Right atrium auricular region (tissue), 2 donors: ENCODE results near the gene MAPKAPK3. TPM values are rescaled to one million over a fixed set of nuclear protein-coding genes. Genes with fewer than 3 reads are reported as not detected.

ENCODE experiments used
- DNase-seq: peaks from one replicate; pipeline ENCODE4 v3.0.0-alpha.2; 2019; ENCODE audit warnings: low spot score
- H3K27ac ChIP-seq, 2 donors: fragments of 200-600 bp; sonication (generic); 1 replicate in 1 of 2; 2 replicates in 1 of 2; pipeline ENCODE4 v1.5.1; 2016 to 2019
- H3K27me3 ChIP-seq, 2 donors: fragments of 200-600 bp; sonication (generic); one replicate each; pipeline versions ENCODE4 v1.5.1 to v1.6.0; 2017 to 2019
- H3K36me3 ChIP-seq: fragments of 200-600 bp; sonication (generic); one replicate; pipeline ENCODE4 v1.5.1; 2016
- H3K4me1 ChIP-seq, 2 donors: fragments of 200-600 bp; sonication (generic); one replicate each; pipeline versions ENCODE4 v1.5.1 to v1.6.0; 2017 to 2019
- H3K4me3 ChIP-seq, 2 donors: fragments of 200-600 bp; sonication (generic); 1 replicate in 1 of 2; 2 replicates in 1 of 2; pipeline ENCODE4 v1.5.1; 2017 to 2019; ENCODE audit warnings: mild to moderate bottlenecking in 1 of 2, moderate library complexity in 1 of 2
- H3K9me3 ChIP-seq, 2 donors: fragments of 200-600 bp; sonication (generic); one replicate each; pipeline ENCODE4 v1.5.1; 2019
- total RNA-seq, 2 donors: library from RNA; depleted of rRNA; stranded (reverse); fragments of >200 nt; gene quantifications; one replicate each; pipeline ENCODE4 v1.1.0, GENCODE V29; 2016
- TF ChIP-seq, protein P1 (sequence below), 2 donors: fragments of 200-600 bp; sonication (generic); IDR thresholded peaks; one replicate each; pipeline ENCODE4 v1.5.1; 2019; ENCODE audit warnings: antibody characterized with exemption in 2 of 2

The MAPKAPK3 gene
- total RNA-seq, 2 donors from 2014 or later = 148 to 187 TPM

DNA sequence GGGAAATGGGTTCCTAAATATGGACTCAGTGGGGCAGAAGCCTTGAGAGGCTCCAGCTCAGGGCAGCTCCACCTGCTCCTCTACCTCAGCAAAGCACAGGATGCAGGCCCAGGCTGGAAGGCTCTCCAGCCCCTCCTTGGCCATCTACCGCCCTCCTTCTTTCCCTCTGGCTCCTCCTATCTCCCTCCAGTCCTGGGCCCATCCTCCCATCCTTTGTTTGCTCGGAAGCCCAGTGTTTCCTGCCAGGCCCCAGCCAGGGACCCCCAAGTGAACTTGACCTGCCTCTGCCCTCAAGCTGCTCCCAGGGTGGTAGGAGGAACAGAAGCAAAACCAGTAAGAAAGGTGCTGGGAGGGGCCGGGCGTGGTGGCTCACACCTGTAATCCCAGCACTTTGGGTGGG, 20.1 kb downstream of the MAPKAPK3 start:
- Histone ChIP-seq H3K4me1 (peaks cover 0 to 55% of the 10 kb centered on the region in 2 donors), H3K9me3 (no peaks in the 10 kb centered on the region), H3K36me3 (peaks cover 23% of the 10 kb centered on the region), H3K27me3 (no peaks in the 10 kb centered on the region), H3K27ac (peak overlapping the region; percentile 33 to 56), H3K4me3 (no peak overlapping the region)
- TF ChIP-seq, protein P1, sequence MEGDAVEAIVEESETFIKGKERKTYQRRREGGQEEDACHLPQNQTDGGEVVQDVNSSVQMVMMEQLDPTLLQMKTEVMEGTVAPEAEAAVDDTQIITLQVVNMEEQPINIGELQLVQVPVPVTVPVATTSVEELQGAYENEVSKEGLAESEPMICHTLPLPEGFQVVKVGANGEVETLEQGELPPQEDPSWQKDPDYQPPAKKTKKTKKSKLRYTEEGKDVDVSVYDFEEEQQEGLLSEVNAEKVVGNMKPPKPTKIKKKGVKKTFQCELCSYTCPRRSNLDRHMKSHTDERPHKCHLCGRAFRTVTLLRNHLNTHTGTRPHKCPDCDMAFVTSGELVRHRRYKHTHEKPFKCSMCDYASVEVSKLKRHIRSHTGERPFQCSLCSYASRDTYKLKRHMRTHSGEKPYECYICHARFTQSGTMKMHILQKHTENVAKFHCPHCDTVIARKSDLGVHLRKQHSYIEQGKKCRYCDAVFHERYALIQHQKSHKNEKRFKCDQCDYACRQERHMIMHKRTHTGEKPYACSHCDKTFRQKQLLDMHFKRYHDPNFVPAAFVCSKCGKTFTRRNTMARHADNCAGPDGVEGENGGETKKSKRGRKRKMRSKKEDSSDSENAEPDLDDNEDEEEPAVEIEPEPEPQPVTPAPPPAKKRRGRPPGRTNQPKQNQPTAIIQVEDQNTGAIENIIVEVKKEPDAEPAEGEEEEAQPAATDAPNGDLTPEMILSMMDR (IDR thresholded peaks at IDR 0.05) = no peak
- DNase-seq = no peak

DNA sequence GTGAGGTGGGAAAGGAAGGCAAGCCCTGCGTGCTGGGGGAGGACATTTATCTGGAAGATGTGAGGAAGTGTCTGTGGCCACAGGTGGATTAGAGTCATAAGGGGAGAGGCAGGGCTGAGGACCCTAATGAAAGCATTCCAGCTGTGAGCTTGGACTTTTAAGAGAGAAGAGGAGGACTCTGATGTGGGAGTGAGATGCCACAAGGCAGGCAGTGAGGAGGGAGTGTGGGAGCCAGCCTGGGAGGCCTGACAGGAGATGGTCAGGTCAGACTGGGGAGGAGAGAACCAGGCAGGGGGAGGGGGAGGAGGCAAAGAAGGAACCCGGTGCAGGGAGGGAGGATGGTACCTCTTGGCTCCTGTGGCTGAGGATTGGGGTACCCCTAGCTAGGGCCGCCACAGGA, 21.0 kb downstream of the MAPKAPK3 start:
- Histone ChIP-seq H3K27me3 (no peaks in the 10 kb centered on the region), H3K27ac (peak overlapping the region; percentile 45 to 64)
- no peak for DNase-seq

DNA sequence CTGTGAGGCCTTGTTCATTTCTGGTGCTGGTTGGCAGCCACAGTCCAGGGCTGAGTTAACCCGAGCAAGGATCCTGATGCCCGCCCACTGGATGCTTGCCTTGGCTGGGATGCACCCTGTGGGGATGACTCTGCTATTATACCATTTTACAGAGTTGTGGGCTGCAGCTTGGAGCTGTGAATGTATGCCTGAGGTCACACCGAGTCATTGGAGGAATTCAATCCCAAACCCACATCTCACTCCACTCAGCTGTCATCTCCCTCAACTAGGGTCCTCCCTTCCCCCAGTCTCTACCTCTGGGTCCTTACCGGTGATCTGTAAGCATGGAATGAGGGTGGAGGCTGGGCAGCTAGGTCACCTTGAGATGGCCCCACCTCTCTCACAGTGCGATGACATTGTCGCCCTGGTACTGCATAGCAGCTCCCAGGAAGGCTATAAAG, 22.1 kb downstream of the MAPKAPK3 start:
- DNase-seq = no peak
- Histone ChIP-seq H3K9me3 (no peaks in the 10 kb centered on the region), H3K36me3 (peaks cover 44% of the 10 kb centered on the region), H3K4me3 (no peak overlapping the region), H3K4me1 (peaks cover 0 to 45% of the 10 kb centered on the region in 2 donors), H3K27ac (peak overlapping the region; percentile 45 to 64), H3K27me3 (no peaks in the 10 kb centered on the region)
- TF ChIP-seq, protein P1 (IDR thresholded peaks at IDR 0.05) = no peak

More for the DNA sequence above, 21.0 kb downstream of the MAPKAPK3 start:
- H3K4me3 ChIP-seq = no peak overlapping the region
- H3K36me3 ChIP-seq = peaks cover 32% of the 10 kb centered on the region
- TF ChIP-seq, protein P1 (IDR thresholded peaks at IDR 0.05) = no peak
- peaks cover 0 to 46% of the 10 kb centered on the region in 2 donors for H3K4me1 ChIP-seq
- no peaks in the 10 kb centered on the region for H3K9me3 ChIP-seq

DNA sequence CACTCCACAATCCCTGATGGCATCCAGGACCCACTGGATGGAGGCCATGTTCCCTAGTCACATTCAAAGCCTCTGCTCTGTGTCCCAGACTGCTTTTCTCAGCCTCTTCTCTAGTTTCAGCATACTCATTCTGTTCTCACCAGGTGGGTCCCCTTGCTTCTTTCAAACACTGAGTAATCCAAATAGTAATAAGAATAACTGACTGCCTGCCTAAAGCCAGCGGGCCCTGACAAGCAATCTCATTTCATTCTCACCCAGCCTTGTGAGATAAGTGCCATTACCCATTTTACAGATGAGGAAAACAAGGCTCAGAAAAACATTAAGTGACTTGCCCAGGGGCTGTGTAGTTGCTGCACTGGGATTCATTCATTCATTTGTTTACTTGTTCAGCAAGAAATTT, 25.4 kb downstream of the MAPKAPK3 start:
- H3K4me1 ChIP-seq = peaks cover 0 to 50% of the 10 kb centered on the region in 2 donors
- TF ChIP-seq, protein P1 (IDR thresholded peaks at IDR 0.05) = no peak
- no peak overlapping the region for H3K27ac ChIP-seq
- H3K27me3 ChIP-seq = no peaks in the 10 kb centered on the region
- no peak for DNase-seq
- peaks cover 67% of the 10 kb centered on the region for H3K36me3 ChIP-seq
- no peaks in the 10 kb centered on the region for H3K9me3 ChIP-seq
- no peak overlapping the region for H3K4me3 ChIP-seq

DNA sequence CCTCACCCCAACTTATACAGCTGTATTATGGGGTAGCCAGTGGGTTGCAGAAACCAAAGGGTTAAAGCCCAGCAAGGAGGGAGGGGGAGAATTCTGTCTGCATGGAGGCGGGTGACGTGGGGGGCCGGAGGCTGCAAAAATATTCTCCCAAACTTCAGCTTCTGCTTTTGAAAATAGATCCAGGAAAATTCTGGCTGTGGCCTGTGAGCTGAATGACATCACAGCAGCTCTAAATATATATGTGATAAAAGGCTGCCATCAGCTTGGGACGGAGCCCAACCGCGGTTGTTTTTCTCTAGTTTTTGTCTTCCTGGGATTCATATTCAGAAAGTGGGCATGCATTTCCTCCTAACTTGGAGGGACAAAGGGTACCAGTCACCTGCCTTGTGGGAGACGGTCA, 27.6 kb downstream of the MAPKAPK3 start:
- Histone ChIP-seq H3K4me3 (no peak overlapping the region), H3K9me3 (no peaks in the 10 kb centered on the region), H3K27ac (peak overlapping the region; percentile 82 to 83), H3K27me3 (no peaks in the 10 kb centered on the region), H3K36me3 (peaks cover 78% of the 10 kb centered on the region), H3K4me1 (peaks cover 0 to 50% of the 10 kb centered on the region in 2 donors)
- no peak for DNase-seq
- TF ChIP-seq, protein P1 (IDR thresholded peaks at IDR 0.05) = no peak

DNA sequence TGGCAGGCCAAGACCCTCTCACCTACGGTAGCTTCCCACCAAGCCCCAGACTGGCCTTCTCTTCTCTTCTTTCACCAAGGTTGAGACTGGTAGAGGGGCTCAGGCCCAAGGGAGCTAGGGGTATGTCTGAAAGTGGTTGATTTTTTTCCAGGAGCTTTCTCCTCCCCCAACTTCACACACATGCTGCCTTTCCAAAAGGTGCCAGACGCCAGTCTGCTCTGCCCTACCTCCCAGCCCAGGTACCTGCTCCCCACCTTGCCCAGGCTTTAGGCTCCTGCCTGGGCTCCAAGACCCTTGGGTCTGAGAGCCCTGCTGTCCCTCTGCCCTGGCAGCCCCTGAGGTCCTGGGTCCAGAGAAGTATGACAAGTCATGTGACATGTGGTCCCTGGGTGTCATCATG, 28.4 kb downstream of the MAPKAPK3 start:
- H3K4me3 ChIP-seq = no peak overlapping the region
- DNase-seq = no peak
- H3K27me3 ChIP-seq = no peaks in the 10 kb centered on the region
- peak overlapping the region; percentile 82 to 83 for H3K27ac ChIP-seq
- H3K36me3 ChIP-seq = peaks cover 72% of the 10 kb centered on the region
- TF ChIP-seq, protein P1 (IDR thresholded peaks at IDR 0.05) = no peak
- no peaks in the 10 kb centered on the region for H3K9me3 ChIP-seq
- H3K4me1 ChIP-seq = peaks cover 0 to 57% of the 10 kb centered on the region in 2 donors
